Suprapubic skin (tissue), 4 donors: ENCODE measurements around the gene EMID1. TPM values are rescaled to one million over a fixed set of nuclear protein-coding genes. Genes with fewer than 3 reads are reported as not detected.

Experiments
- DNase-seq, 2 donors: peaks; one replicate each; pipeline ENCODE4 v3.0.0-alpha.2; 2019; ENCODE audit warnings: low spot score in 2 of 2
- H3K27ac ChIP-seq: fragments of 200-600 bp; sonication (generic); one replicate; pipeline ENCODE4 v1.5.1; 2019
- H3K27me3 ChIP-seq: fragments of 200-600 bp; sonication (generic); one replicate; pipeline ENCODE4 v1.5.1; 2019
- H3K36me3 ChIP-seq: fragments of 200-600 bp; sonication (generic); one replicate; pipeline ENCODE4 v1.5.1; 2019
- H3K4me1 ChIP-seq: fragments of 200-600 bp; sonication (generic); one replicate; pipeline ENCODE4 v1.5.1; 2019
- H3K4me3 ChIP-seq: fragments of 200-600 bp; sonication (generic); one replicate; pipeline ENCODE4 v1.5.1; 2019; ENCODE audit warnings: mild to moderate bottlenecking
- H3K9me3 ChIP-seq: fragments of 200-600 bp; sonication (generic); one replicate; pipeline ENCODE4 v1.5.1; 2019
- CTCF ChIP-seq, 2 donors: fragments of 200-600 bp in 1 of 2; fragments of 450-650 bp in 1 of 2; sonication (generic) in 1 of 2; IDR thresholded peaks; one replicate each; pipeline ENCODE4 v1.5.1; 2016 to 2019; ENCODE audit warnings: antibody characterized with exemption in 2 of 2, mild to moderate bottlenecking in 1 of 2, moderate library complexity in 1 of 2
- EP300 ChIP-seq: sonication (generic); formaldehyde crosslinking; IDR thresholded peaks from one replicate; pipeline ENCODE4 v1.6.1; 2017; ENCODE audit warnings: antibody characterized with exemption
- POLR2A ChIP-seq, 2 donors: fragments of 450-650 bp; IDR thresholded peaks; one replicate each; pipeline ENCODE4 v1.6.1; 2017; ENCODE audit warnings: antibody characterized with exemption in 2 of 2, mild to moderate bottlenecking in 2 of 2, moderate library complexity in 2 of 2
- POLR2AphosphoS5 ChIP-seq, 3 donors: sonication (generic); formaldehyde crosslinking; IDR thresholded peaks; one replicate each; pipeline ENCODE4 v1.6.1; 2017; ENCODE audit warnings: antibody characterized with exemption in 3 of 3
- WGBS: methylation state at CpG from one replicate; pipeline ENCODE4 v1.1.5; 2018; 5-methylcytosine and 5-hydroxymethylcytosine counted together
- total RNA-seq, 4 donors: library from RNA; depleted of rRNA; stranded (reverse); fragments of >200 nt; gene quantifications; one replicate each; pipeline ENCODE4 v1.1.0, GENCODE V29; 2016

Gene EMID1
- total RNA-seq, 4 donors from 2014 or later, result 1.6 to 7.4 (median 2.9) TPM

DNA sequence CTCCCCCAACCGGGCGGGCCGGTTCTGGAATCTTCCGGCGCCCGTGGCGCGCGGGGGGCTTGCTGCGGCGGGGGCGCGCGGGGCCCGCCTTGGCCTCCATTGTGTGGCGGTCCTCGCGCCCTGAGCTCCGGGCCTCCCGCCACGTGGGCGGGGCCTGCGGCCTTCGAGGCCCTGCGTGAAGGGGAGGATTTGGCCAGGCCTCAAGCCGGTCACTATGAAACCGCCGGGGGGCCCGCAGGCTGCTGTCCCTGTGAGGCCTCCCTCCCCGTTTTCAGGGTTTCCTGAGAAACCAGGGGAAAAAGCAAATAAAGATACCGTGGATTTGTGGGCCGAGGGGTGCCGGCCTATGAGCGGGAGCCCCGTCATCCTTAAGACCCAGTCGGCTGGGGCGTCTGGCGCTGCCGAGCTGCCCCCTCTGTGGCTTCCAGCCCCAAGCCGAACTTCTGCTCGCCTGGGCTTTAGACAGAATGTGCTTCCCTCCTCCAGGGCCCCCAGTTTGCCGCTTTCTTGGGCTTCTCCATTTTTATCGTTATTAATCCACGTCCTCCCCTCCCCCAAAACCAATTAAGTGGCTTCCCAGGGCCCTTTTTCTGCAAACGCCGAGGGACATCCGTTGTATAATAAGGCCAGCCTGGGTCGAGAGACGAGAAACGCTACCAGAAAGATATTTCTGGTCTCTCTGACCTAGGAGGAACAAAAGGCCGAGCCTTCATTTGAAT, 63.0 kb downstream of the EMID1 start:
- DNase-seq, result peak in 1 of 2 donors; percentile 83
- WGBS, result under 1% methylated on average over 33 of the region's 51 CpGs
- peak overlapping the region; percentile 99 for H3K27ac ChIP-seq
- TF ChIP-seq CTCF (IDR thresholded peaks at IDR 0.05), result no peak
- TF ChIP-seq EP300, result no peak
- TF ChIP-seq POLR2AphosphoS5 (IDR thresholded peaks at IDR 0.05), result no peak
- TF ChIP-seq POLR2A (IDR thresholded peaks at IDR 0.05), result no peak
- H3K4me3 ChIP-seq, result peak overlapping the region; percentile 80
- H3K36me3 ChIP-seq, result peaks cover 32% of the 10 kb centered on the region
- no peaks in the 10 kb centered on the region for H3K9me3 ChIP-seq
- H3K27me3 ChIP-seq, result no peaks in the 10 kb centered on the region
- H3K4me1 ChIP-seq, result peaks cover 66% of the 10 kb centered on the region

DNA sequence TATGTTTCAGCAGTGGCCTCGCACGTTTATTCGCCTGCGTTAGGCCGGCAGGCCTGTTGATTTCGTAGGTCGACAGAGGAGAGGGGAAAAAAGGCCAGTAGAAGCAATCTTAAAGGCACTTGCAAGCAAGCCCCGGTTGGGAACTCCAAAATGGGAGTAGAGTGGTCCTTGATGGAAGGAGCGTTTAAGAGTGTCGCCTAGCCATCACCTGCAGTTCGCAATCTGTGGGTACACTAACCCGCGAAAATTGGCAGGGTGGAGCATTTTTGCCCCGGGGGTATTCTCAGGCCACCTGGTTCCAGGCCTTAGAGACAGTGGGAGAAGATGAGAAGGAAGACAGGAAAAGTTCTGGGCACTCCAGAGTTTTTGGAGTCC, 63.5 kb downstream of the EMID1 start:
- 1% methylated on average over 14 of the region's 14 CpGs for WGBS
- H3K27me3 ChIP-seq, result no peaks in the 10 kb centered on the region
- H3K27ac ChIP-seq, result peak overlapping the region; percentile 99
- H3K9me3 ChIP-seq, result no peaks in the 10 kb centered on the region
- peaks cover 32% of the 10 kb centered on the region for H3K36me3 ChIP-seq
- H3K4me1 ChIP-seq, result peaks cover 67% of the 10 kb centered on the region
- TF ChIP-seq CTCF (IDR thresholded peaks at IDR 0.05) (no peak), POLR2A (IDR thresholded peaks at IDR 0.05) (no peak), EP300 (no peak), POLR2AphosphoS5 (IDR thresholded peaks at IDR 0.05) (no peak)
- peak overlapping the region; percentile 80 for H3K4me3 ChIP-seq
- DNase-seq, result no peak

GRCh38 chr22:29269731-29270474, 64.2 kb downstream of the EMID1 start:
- no peak for DNase-seq
- Histone ChIP-seq H3K4me1 (peaks cover 67% of the 10 kb centered on the region), H3K27ac (peak overlapping the region; percentile 99), H3K4me3 (peak overlapping the region; percentile 80), H3K9me3 (no peaks in the 10 kb centered on the region), H3K36me3 (peaks cover 31% of the 10 kb centered on the region), H3K27me3 (no peaks in the 10 kb centered on the region)
- TF ChIP-seq POLR2AphosphoS5 (IDR thresholded peaks at IDR 0.05), result no peak
- WGBS, result 7% methylated on average over 13 of the region's 13 CpGs

DNA sequence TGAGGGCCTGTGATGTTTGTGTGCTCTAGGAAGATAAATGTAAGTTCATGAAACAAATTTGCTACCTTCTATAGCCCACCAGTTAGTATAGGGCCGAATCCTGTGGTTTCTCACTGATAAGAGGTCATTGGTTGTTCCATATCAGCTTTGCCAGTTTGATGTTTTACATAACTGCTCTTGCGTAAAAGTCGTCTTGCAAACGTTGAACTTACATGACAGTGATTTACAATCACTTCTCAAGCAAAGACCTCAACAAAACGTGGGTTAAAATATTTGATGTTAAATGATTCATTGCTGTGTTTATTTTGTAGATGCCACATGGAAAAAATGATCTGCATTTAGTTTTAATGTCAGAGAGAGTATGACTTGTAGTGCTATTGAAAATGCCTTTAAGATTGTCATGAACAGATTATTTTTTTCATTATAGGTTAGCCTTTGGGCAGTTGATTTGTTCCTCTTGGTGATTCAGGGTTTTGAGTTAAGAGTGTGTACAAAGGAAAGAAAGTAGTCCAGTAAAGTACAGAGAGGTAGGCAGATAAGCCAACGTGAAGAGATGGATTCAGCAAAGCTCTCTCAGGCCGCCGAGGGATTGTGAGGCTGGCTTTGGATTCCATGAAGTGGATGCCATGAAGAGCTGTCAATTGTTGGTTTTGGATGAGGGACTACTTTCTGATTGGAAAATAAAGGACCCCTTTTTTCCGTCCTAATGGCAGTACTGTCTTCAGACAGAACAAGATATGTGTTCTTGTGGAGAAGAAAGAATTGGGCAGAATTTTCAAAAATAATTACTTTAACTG, 65.0 kb downstream of the EMID1 start:
- TF ChIP-seq CTCF (IDR thresholded peaks at IDR 0.05) (no peak), POLR2AphosphoS5 (IDR thresholded peaks at IDR 0.05) (no peak), EP300 (no peak), POLR2A (IDR thresholded peaks at IDR 0.05) (no peak)
- no peaks in the 10 kb centered on the region for H3K27me3 ChIP-seq
- DNase-seq, result no peak
- peaks cover 71% of the 10 kb centered on the region for H3K4me1 ChIP-seq
- H3K4me3 ChIP-seq, result peak overlapping the region; percentile 80
- H3K36me3 ChIP-seq, result peaks cover 34% of the 10 kb centered on the region
- 19% methylated on average over 9 of the region's 9 CpGs for WGBS
- H3K9me3 ChIP-seq, result no peaks in the 10 kb centered on the region
- no peak overlapping the region for H3K27ac ChIP-seq

GRCh38 chr22:29272624-29273023, 66.9 kb downstream of the EMID1 start:
- Histone ChIP-seq H3K9me3 (no peaks in the 10 kb centered on the region), H3K4me1 (peaks cover 68% of the 10 kb centered on the region), H3K4me3 (no peak overlapping the region), H3K36me3 (peaks cover 51% of the 10 kb centered on the region), H3K27me3 (no peaks in the 10 kb centered on the region), H3K27ac (no peak overlapping the region)
- 62% methylated on average over 2 of the region's 2 CpGs for WGBS
- no peak for TF ChIP-seq CTCF (IDR thresholded peaks at IDR 0.05)
- no peak for TF ChIP-seq POLR2AphosphoS5 (IDR thresholded peaks at IDR 0.05)
- TF ChIP-seq POLR2A (IDR thresholded peaks at IDR 0.05), result no peak
- TF ChIP-seq EP300, result no peak
- DNase-seq, result no peak
